Fibroblast of lung (primary cell): ENCODE results near the gene ANKS1A. TPM values are rescaled to one million over a fixed set of nuclear protein-coding genes. Genes with fewer than 3 reads are reported as not detected.
A peak's percentile ranks its signal among the peaks of the same experiment; 100 is the strongest.

Source experiments
- DNase-seq, 2 donors: peaks; one replicate each; pipeline versions ENCODE4 v3.0.0 to v3.0.0-alpha.2; 2010; ENCODE audit warnings: low read depth in 2 of 2
- H2AFZ ChIP-seq: 2 replicates; pipeline ENCODE4 v1.5.1; 2012; ENCODE audit warnings: low read length, control low read depth, inconsistent platforms
- H3K27ac ChIP-seq: 2 replicates; pipeline ENCODE4 v1.5.1; 2011; ENCODE audit warnings: low read length, control low read depth; ENCODE audit not compliant: insufficient read depth
- H3K27me3 ChIP-seq: 2 replicates; pipeline ENCODE4 v1.5.1; 2011; ENCODE audit warnings: mild to moderate bottlenecking, low read length; ENCODE audit not compliant: control insufficient read depth, insufficient read depth
- H3K36me3 ChIP-seq: 2 replicates; pipeline ENCODE4 v1.5.1; 2011; ENCODE audit warnings: low read length; ENCODE audit not compliant: control insufficient read depth, insufficient read depth
- H3K4me1 ChIP-seq: 2 replicates; pipeline ENCODE4 v1.5.1; 2011; ENCODE audit warnings: low read length; ENCODE audit not compliant: control insufficient read depth, insufficient read depth; ENCODE audit errors: extremely low read depth
- H3K4me2 ChIP-seq: 2 replicates; pipeline ENCODE4 v1.5.1; 2011; ENCODE audit warnings: low read length, control low read depth; ENCODE audit not compliant: insufficient read depth; ENCODE audit errors: extremely low read depth
- H3K4me3 ChIP-seq, 4 experiments: fragments of 200-600 bp in 1 of 4; sonication (generic) in 1 of 4; replicated peaks in 1 of 4; 2 replicates each; pipeline ENCODE4 v1.5.1; 2011 to 2016; ENCODE audit warnings: low read length in 4 of 4, low read depth in 3 of 4, mild to moderate bottlenecking in 3 of 4, control low read depth in 2 of 4, inconsistent platforms in 1 of 4, mixed read lengths in 1 of 4; ENCODE audit not compliant: insufficient read depth in 1 of 4; ENCODE audit errors: control extremely low read depth in 1 of 4
- H3K79me2 ChIP-seq: 2 replicates; pipeline ENCODE4 v1.5.1; 2012; ENCODE audit warnings: mild to moderate bottlenecking, low read length, inconsistent platforms; ENCODE audit not compliant: control insufficient read depth, insufficient read depth
- H3K9ac ChIP-seq: 2 replicates; pipeline ENCODE4 v1.5.1; 2011; ENCODE audit warnings: mild to moderate bottlenecking, low read length, control low read depth; ENCODE audit not compliant: insufficient read depth
- H3K9me3 ChIP-seq: 2 replicates; pipeline ENCODE4 v1.5.1; 2012; ENCODE audit warnings: low read depth, low read length; ENCODE audit not compliant: control insufficient read depth, insufficient read depth
- H4K20me1 ChIP-seq: 2 replicates; pipeline ENCODE4 v1.5.1; 2011; ENCODE audit warnings: low read length; ENCODE audit not compliant: control insufficient read depth, insufficient read depth; ENCODE audit errors: extremely low read depth
- CTCF ChIP-seq, 2 donors: IDR thresholded peaks in 1 of 2; conservative IDR thresholded peaks in 1 of 2; 1 replicate in 1 of 2; 2 replicates in 1 of 2; pipeline ENCODE4 v1.5.1; 2011 to 2012; ENCODE audit warnings: low read length in 2 of 2, control low read depth in 1 of 2, inconsistent platforms in 1 of 2, low read depth in 1 of 2, mild to moderate bottlenecking in 1 of 2
- EZH2 ChIP-seq: IDR thresholded peaks from 2 replicates; pipeline ENCODE4 v1.5.1; 2012; ENCODE audit warnings: low read length, control low read depth, mild to moderate bottlenecking; ENCODE audit errors: missing control alignments
- polyA plus RNA-seq, 2 donors: library from polyadenylated mRNA; depleted of rRNA in 1 of 2; stranded (reverse) in 1 of 2; unstranded in 1 of 2; fragments of >200 nt; gene quantifications; 2 replicates each; pipeline ENCODE4 v1.2.1, GENCODE V29; 2011 to 2012; ENCODE audit warnings: missing spikeins in 1 of 2
- total RNA-seq: library from RNA; depleted of rRNA; stranded (reverse); fragments of >200 nt; gene quantifications from 2 replicates; pipeline ENCODE4 v1.2.1, GENCODE V29; 2014

Gene ANKS1A
- total and polyA plus RNA-seq, 2 donors (not counting 1 experiment from before 2014, with no cell fraction given) = 3.6 to 7.8 TPM

GRCh38 chr6:35056952-35057351, 167.9 kb downstream of the ANKS1A start:
- DNase-seq = no peak
- no peak overlapping the region for H3K27ac ChIP-seq
- H3K36me3 ChIP-seq = peaks cover 4% of the 10 kb centered on the region

GRCh38 chr6:35057449-35058357, 168.6 kb downstream of the ANKS1A start:
- Histone ChIP-seq H4K20me1 (no peaks in the 10 kb centered on the region), H3K9ac (peak overlapping the region; percentile 6), H3K27me3 (no peaks in the 10 kb centered on the region), H3K4me1 (peaks cover 5% of the 10 kb centered on the region), H2AFZ (no peak overlapping the region), H3K9me3 (no peaks in the 10 kb centered on the region), H3K36me3 (peaks cover 4% of the 10 kb centered on the region), H3K4me2 (no peak overlapping the region), H3K79me2 (no peaks in the 10 kb centered on the region), H3K4me3 (no peak overlapping the region), H3K27ac (no peak overlapping the region)
- no peak for TF ChIP-seq EZH2
- TF ChIP-seq CTCF (conservative IDR thresholded peaks at IDR 0.05 in 1 of 2, IDR thresholded peaks at IDR 0.05 in 1 of 2; ENCODE audit: low read depth in 1 of 2, low read length in 2 of 2) = no peak
- peak in 1 of 2 donors; percentile 63 for DNase-seq

More at GRCh38 chr6:35056952-35057351, 167.9 kb downstream of the ANKS1A start:
- H3K4me1 ChIP-seq = peaks cover 7% of the 10 kb centered on the region
- H3K4me3 ChIP-seq = no peak overlapping the region
- H3K9me3 ChIP-seq = no peaks in the 10 kb centered on the region
- H3K9ac ChIP-seq = no peak overlapping the region
- H3K4me2 ChIP-seq = no peak overlapping the region
- H2AFZ ChIP-seq = no peak overlapping the region
- TF ChIP-seq CTCF (conservative IDR thresholded peaks at IDR 0.05 in 1 of 2, IDR thresholded peaks at IDR 0.05 in 1 of 2; ENCODE audit: low read depth in 1 of 2, low read length in 2 of 2) (no peak), EZH2 (no peak)
- no peaks in the 10 kb centered on the region for H3K27me3 ChIP-seq
- H3K79me2 ChIP-seq = no peaks in the 10 kb centered on the region
- H4K20me1 ChIP-seq = no peaks in the 10 kb centered on the region

- no peak overlapping the region for H3K27ac ChIP-seq
- H3K36me3 ChIP-seq = peaks cover 4% of the 10 kb centered on the region
- DNase-seq = no peak
Measured at GRCh38 chr6:35058358-35058675, 169.3 kb downstream of the ANKS1A start.

More at GRCh38 chr6:35058358-35058675, 169.3 kb downstream of the ANKS1A start:
- TF ChIP-seq CTCF (conservative IDR thresholded peaks at IDR 0.05 in 1 of 2, IDR thresholded peaks at IDR 0.05 in 1 of 2; ENCODE audit: low read depth in 1 of 2, low read length in 2 of 2) = no peak
- TF ChIP-seq EZH2 = no peak
- Histone ChIP-seq H4K20me1 (no peaks in the 10 kb centered on the region), H3K27me3 (no peaks in the 10 kb centered on the region), H3K4me2 (no peak overlapping the region), H3K4me1 (no peaks in the 10 kb centered on the region), H2AFZ (no peak overlapping the region), H3K79me2 (no peaks in the 10 kb centered on the region), H3K9ac (peak overlapping the region; percentile 6), H3K9me3 (no peaks in the 10 kb centered on the region), H3K4me3 (no peak overlapping the region)
